ENCODE measurements around the gene RAB3GAP2.
"Not testable (repeated sequence)": the region's sequence is repeated elsewhere in the genome, so short reads cannot be mapped to it uniquely, and the experiment has no call there.

- TF ChIP-seq CTCF (IDR thresholded peaks at IDR 0.05); EZH2 (IDR thresholded peaks at IDR 0.05; ENCODE audit: borderline replicate concordance, insufficient read depth, low read depth, low read length, poor library complexity, severe bottlenecking): not testable (repeated sequence)
Observed at GRCh38 chr1:220110473-220110872, 161.8 kb downstream of the RAB3GAP2 start.

Data from B cell (primary cell).